PC-3 (cell line): Measurements from ENCODE around the gene TCL1A. TPM values are rescaled to one million over a fixed set of nuclear protein-coding genes. Genes with fewer than 3 reads are reported as not detected.

Source experiments
- ATAC-seq: fragments of 200-7000 bp; cut with Tn5 transposase; 2 replicates; pipeline ENCODE4 v1.9.1; 2020; ENCODE audit warnings: mild to moderate bottlenecking, moderate library complexity
- BruUV-seq: library from RNA; stranded (reverse); fragments of 400-500 nt; replicated peaks from 2 replicates; lab custom pipeline; 2021; lab: Mats Ljungman, UMichigan
- CTCF ChIA-PET: fragments of 300-600 bp; sonication (Branson Sonifier 250); formaldehyde crosslinking; loops from one replicate; lab custom pipeline; 2022; ENCODE audit warnings: antibody characterized with exemption; lab: Charles Lee
- POLR2A ChIA-PET: fragments of 300-600 bp; sonication (Branson Sonifier 250); formaldehyde crosslinking; loops from one replicate; lab custom pipeline; 2022; ENCODE audit warnings: antibody characterized with exemption; ENCODE audit not compliant: unreplicated experiment; lab: Charles Lee
- DNase-seq: peaks from one replicate; pipeline ENCODE4 v3.0.0-alpha.2; 2015
- H2AFZ ChIP-seq: fragments of 300-600 bp; sonication (generic); 2 replicates; pipeline ENCODE4 v1.6.0; 2016; ENCODE audit warnings: antibody characterized with exemption, low read length
- H3F3A ChIP-seq: fragments of 300-600 bp; sonication (generic); one replicate; pipeline ENCODE4 v1.6.0; 2017; ENCODE audit warnings: antibody characterized with exemption, low read length, control low read depth, mild to moderate bottlenecking; ENCODE audit not compliant: unreplicated experiment
- H3K27ac ChIP-seq: fragments of 300-600 bp; sonication (generic); 2 replicates; pipeline ENCODE4 v1.5.1; 2016; ENCODE audit warnings: mild to moderate bottlenecking, low read length
- H3K27me3 ChIP-seq: fragments of 300-600 bp; sonication (generic); 2 replicates; pipeline ENCODE4 v1.6.1; 2016; ENCODE audit warnings: low read length, mixed read lengths
- H3K36me3 ChIP-seq: fragments of 300-600 bp; sonication (generic); 2 replicates; pipeline ENCODE4 v1.6.1; 2016; ENCODE audit warnings: low read depth, mixed run types, low read length, mixed read lengths
- H3K4me1 ChIP-seq: fragments of 300-600 bp; sonication (generic); 2 replicates; pipeline ENCODE4 v1.5.1; 2016; ENCODE audit warnings: low read length; ENCODE audit not compliant: insufficient read depth
- H3K4me2 ChIP-seq: fragments of 300-600 bp; sonication (generic); 2 replicates; pipeline ENCODE4 v1.6.0; 2016; ENCODE audit warnings: low read length
- H3K4me3 ChIP-seq: fragments of 300-600 bp; sonication (generic); 2 replicates; pipeline ENCODE4 v1.5.1; 2016; ENCODE audit warnings: mild to moderate bottlenecking, low read length, mixed read lengths
- H3K79me2 ChIP-seq: fragments of 300-600 bp; sonication (generic); 2 replicates; pipeline ENCODE4 v1.6.1; 2017; ENCODE audit warnings: low read length, mixed read lengths
- H3K9ac ChIP-seq: fragments of 300-600 bp; sonication (generic); 2 replicates; pipeline ENCODE4 v1.6.0; 2016; ENCODE audit warnings: mild to moderate bottlenecking, low read length
- H3K9me2 ChIP-seq: fragments of 300-600 bp; sonication (generic); replicated peaks from 2 replicates; pipeline ENCODE4 v1.6.1; 2016; ENCODE audit warnings: mixed run types, low read length, mixed read lengths
- H3K9me3 ChIP-seq: fragments of 300-600 bp; sonication (generic); 2 replicates; pipeline ENCODE4 v1.6.1; 2016; ENCODE audit warnings: low read length, mixed read lengths
- H4K20me1 ChIP-seq: fragments of 300-600 bp; sonication (generic); 2 replicates; pipeline ENCODE4 v1.6.1; 2016; ENCODE audit warnings: low read length, mixed read lengths
- EZH2 ChIP-seq: fragments of 300-600 bp; sonication (generic); IDR thresholded peaks from one replicate; pipeline ENCODE4 v1.6.1; 2017; ENCODE audit warnings: antibody characterized with exemption, mild to moderate bottlenecking, low read length; ENCODE audit not compliant: unreplicated experiment
- EZH2phosphoT487 ChIP-seq: fragments of 300-600 bp; sonication (generic); IDR thresholded peaks from 2 replicates; pipeline ENCODE4 v1.6.1; 2018; ENCODE audit warnings: mild to moderate bottlenecking, antibody characterized with exemption, low read length, borderline replicate concordance
- intact Hi-C: fragments of 100-400 bp; cut with micrococcal nuclease; formaldehyde crosslinking; loops from 2 replicates; pipeline ENCODE4 v1.9.0; 2023
- total RNA-seq: library from RNA; depleted of rRNA; stranded (reverse); fragments of >200 nt; gene quantifications from 2 replicates; pipeline ENCODE4 v1.2.3, GENCODE V29; 2014
- TF ChIP-seq, protein P1 (sequence below): fragments of 300-600 bp; sonication (generic); conservative IDR thresholded peaks from 2 replicates; pipeline ENCODE4 v1.5.1; 2017; ENCODE audit warnings: antibody characterized with exemption, low read depth, mild to moderate bottlenecking, low read length

The TCL1A gene
- total RNA-seq, 1 experiment from 2014 or later: not detected

DNA sequence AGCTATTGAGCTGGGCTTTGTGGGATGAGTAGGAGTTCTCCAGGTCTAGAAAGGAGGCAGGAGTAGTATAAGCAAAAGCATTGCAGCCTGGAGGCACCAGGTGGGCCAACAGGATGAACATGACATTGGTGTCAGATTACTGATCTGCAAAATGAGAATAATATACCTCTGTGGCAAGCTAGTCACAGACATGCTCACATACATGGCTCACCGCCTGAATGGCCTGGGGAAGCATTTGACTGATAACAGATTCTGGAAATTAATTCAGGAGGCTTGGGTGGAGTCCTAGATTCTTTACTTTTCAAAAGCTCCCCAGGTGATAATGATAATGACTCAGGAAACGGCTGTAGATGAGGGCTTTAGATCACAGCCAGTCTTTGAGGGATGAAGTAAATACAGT lies 27.0 kb downstream of the TCL1A start:
- H3K27ac ChIP-seq: no peak overlapping the region
- TF ChIP-seq, protein P1, sequence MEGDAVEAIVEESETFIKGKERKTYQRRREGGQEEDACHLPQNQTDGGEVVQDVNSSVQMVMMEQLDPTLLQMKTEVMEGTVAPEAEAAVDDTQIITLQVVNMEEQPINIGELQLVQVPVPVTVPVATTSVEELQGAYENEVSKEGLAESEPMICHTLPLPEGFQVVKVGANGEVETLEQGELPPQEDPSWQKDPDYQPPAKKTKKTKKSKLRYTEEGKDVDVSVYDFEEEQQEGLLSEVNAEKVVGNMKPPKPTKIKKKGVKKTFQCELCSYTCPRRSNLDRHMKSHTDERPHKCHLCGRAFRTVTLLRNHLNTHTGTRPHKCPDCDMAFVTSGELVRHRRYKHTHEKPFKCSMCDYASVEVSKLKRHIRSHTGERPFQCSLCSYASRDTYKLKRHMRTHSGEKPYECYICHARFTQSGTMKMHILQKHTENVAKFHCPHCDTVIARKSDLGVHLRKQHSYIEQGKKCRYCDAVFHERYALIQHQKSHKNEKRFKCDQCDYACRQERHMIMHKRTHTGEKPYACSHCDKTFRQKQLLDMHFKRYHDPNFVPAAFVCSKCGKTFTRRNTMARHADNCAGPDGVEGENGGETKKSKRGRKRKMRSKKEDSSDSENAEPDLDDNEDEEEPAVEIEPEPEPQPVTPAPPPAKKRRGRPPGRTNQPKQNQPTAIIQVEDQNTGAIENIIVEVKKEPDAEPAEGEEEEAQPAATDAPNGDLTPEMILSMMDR: no peak
- TF ChIP-seq EZH2 (no peak), EZH2phosphoT487 (no peak)
- no peak overlapping the region for H3K4me2 ChIP-seq
- no peaks in the 10 kb centered on the region for H3K4me1 ChIP-seq
- H3F3A ChIP-seq: no peaks in the 10 kb centered on the region
- CTCF ChIA-PET: no interaction called here
- H3K9me3 ChIP-seq: no peaks in the 10 kb centered on the region
- H3K4me3 ChIP-seq: no peak overlapping the region
- H3K9ac ChIP-seq: no peak overlapping the region
- POLR2A ChIA-PET: no interaction called here
- no peaks in the 10 kb centered on the region for H3K9me2 ChIP-seq
- H3K79me2 ChIP-seq: no peaks in the 10 kb centered on the region
- intact Hi-C loops: no loop called here
- DNase-seq (no peak), ATAC-seq (no peak)
- H3K27me3 ChIP-seq: peaks cover 31% of the 10 kb centered on the region
- no peak overlapping the region for H2AFZ ChIP-seq
- H3K36me3 ChIP-seq: no peaks in the 10 kb centered on the region
- H4K20me1 ChIP-seq: no peaks in the 10 kb centered on the region
- no TSS peak for BruUV-seq

DNA sequence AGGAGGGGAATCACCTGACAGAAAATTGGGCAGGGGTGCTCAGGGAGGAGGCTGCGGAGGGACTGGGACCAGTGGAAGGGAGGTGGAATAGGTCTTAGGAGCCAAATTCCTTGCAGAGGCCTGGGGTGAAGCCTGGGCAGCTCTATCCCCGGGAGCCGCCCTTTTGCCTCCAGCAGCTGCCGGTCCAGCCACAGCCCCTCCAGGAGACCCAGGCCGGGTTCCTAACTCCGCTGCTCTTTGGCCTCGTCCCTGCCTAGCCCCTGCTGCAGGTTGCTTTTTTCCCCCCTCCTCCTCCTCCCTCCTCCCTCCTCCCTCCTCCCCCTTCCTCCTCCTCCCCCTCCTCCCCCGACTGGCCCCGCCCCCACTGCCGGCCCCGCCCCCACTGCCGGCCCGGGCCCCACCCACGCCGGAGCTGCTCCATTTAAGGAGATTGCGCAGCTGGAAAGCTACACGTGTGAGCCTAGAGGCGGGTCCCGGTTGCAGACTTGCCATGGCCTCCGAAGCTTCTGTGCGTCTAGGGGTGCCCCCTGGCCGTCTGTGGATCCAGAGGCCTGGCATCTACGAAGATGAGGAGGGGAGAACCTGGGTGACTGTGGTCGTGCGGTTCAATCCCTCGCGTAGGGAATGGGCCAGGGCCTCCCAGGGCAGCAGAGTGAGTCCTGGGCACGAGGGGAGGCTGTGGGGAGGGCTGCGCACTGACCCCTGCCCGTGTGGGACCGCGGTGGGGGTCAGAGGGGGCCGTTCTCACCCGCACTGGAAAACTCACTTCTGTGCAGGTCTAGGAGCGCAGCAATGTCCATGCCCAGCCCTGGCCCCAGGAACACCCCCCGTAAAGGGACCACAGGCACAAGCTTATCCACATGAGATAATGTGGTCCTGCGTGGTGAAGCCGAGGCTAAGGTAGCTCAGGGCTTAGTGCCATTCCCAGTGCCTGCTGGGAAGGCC lies 27.7 kb downstream of the TCL1A start, which contains the start of gene TCL1B:
Gene TCL1B, plus strand, starts transcription at position 449 of the 945 bp plus-strand sequence. Its CDS starts 42 bp downstream, at position 491.
- no peaks in the 10 kb centered on the region for H3K9me3 ChIP-seq
- H3K4me1 ChIP-seq: no peaks in the 10 kb centered on the region
- H4K20me1 ChIP-seq: no peaks in the 10 kb centered on the region
- BruUV-seq: no TSS peak
- no peaks in the 10 kb centered on the region for H3F3A ChIP-seq
- no peaks in the 10 kb centered on the region for H3K79me2 ChIP-seq
- H3K4me2 ChIP-seq: no peak within 1 kb of the TSS
- TF ChIP-seq EZH2 (no peak), EZH2phosphoT487 (no peak)
- TF ChIP-seq, protein P1: no peak
- no peak within 1 kb of the TSS for H2AFZ ChIP-seq
- H3K27ac ChIP-seq: no peak within 1 kb of the TSS
- POLR2A ChIA-PET: no interaction called here
- H3K4me3 ChIP-seq: no peak within 1 kb of the TSS
- no peaks in the 10 kb centered on the region for H3K9me2 ChIP-seq
- CTCF ChIA-PET: no interaction called here
- intact Hi-C loops: no loop called here
- H3K27me3 ChIP-seq: peaks cover 30% of the 10 kb centered on the region
- no peak within 1 kb of the TSS for H3K9ac ChIP-seq
- H3K36me3 ChIP-seq: no peaks in the 10 kb centered on the region
- ATAC-seq (no peak), DNase-seq (no peak)

DNA sequence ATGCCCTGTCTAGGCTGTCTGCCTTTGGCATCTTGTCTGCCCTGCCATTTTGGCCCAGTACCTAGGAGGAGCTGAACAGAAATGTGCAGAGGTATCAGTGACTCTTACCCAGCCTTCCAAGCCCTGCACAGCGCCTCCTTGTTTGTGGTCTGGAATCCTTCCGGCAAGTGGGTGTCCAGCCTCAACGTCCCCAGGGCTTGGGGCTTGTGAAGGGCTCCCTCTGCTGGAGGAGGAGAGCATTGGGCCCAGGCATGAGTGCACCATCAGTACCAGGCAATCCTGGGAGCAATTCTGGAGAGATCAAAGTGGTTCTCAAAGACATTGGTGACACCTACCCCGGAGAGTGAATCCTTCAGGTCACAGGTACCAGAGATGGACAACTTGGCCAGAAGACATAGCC lies 30.1 kb downstream of the TCL1A start:
- ATAC-seq (no peak), DNase-seq (peak; percentile 23)
- Histone ChIP-seq H3K9me3 (no peaks in the 10 kb centered on the region), H3K27ac (no peak overlapping the region), H3K36me3 (no peaks in the 10 kb centered on the region), H3K4me2 (no peak overlapping the region), H3K27me3 (peaks cover 9% of the 10 kb centered on the region; the same call in 1 of the 2 replicates), H3K4me3 (no peak overlapping the region), H3K9ac (no peak overlapping the region), H3K79me2 (no peaks in the 10 kb centered on the region), H3K9me2 (no peaks in the 10 kb centered on the region), H3K4me1 (no peaks in the 10 kb centered on the region), H2AFZ (no peak overlapping the region), H4K20me1 (no peaks in the 10 kb centered on the region), H3F3A (no peaks in the 10 kb centered on the region)
- TF ChIP-seq EZH2phosphoT487 (no peak), EZH2 (no peak)
- TF ChIP-seq, protein P1: peak; percentile 62
- ChIA-PET POLR2A (no interaction called here), CTCF (no interaction called here)
- intact Hi-C loops: no loop called here
- no TSS peak for BruUV-seq
